SU-DHL-6 (cell line): Measurements from ENCODE around the gene HERC3.

Experiments
- H2AFZ ChIP-seq: fragments of 200-600 bp; sonication (generic); 2 replicates; pipeline ENCODE4 v1.6.1; 2014; ENCODE audit warnings: low read depth, mild to moderate bottlenecking, moderate library complexity, mixed read lengths, antibody characterized with exemption, low read length; ENCODE audit not compliant: severe bottlenecking
- H3F3A ChIP-seq: fragments of 200-600 bp; shearing (Covaris generic); 2 replicates; pipeline ENCODE4 v1.6.0; 2016; ENCODE audit warnings: antibody characterized with exemption, mild to moderate bottlenecking; ENCODE audit not compliant: insufficient read depth
- H3K27ac ChIP-seq: fragments of 200-600 bp; sonication (generic); 2 replicates; pipeline ENCODE4 v1.5.1; 2016; ENCODE audit warnings: low read depth, mild to moderate bottlenecking, low read length, moderate library complexity, mixed read lengths
- H3K27me3 ChIP-seq: fragments of 200-600 bp; sonication (generic), shearing (Covaris generic); 2 replicates; pipeline ENCODE4 v1.6.0; 2014; ENCODE audit warnings: mild to moderate bottlenecking, low read length
- H3K36me3 ChIP-seq: fragments of 200-600 bp; sonication (generic); 2 replicates; pipeline ENCODE4 v1.6.1; 2014; ENCODE audit warnings: mild to moderate bottlenecking, low read length, mixed read lengths
- H3K4me2 ChIP-seq: fragments of 300-600, 200-600 bp; shearing (Covaris generic), sonication (generic); 2 replicates; pipeline ENCODE4 v1.6.0; 2014; ENCODE audit warnings: low read length, low read depth, mild to moderate bottlenecking; ENCODE audit not compliant: poor library complexity, severe bottlenecking
- H3K4me3 ChIP-seq: fragments of 200-600 bp; sonication (generic); 2 replicates; pipeline ENCODE4 v1.5.1; 2014; ENCODE audit warnings: antibody characterized with exemption, low read length, mild to moderate bottlenecking, mixed read lengths; ENCODE audit not compliant: insufficient read depth, poor library complexity, severe bottlenecking
- H3K79me2 ChIP-seq: fragments of 200-600 bp; sonication (generic); 2 replicates; pipeline ENCODE4 v1.6.1; 2014; ENCODE audit warnings: mild to moderate bottlenecking, low read length, moderate library complexity; ENCODE audit not compliant: insufficient read depth
- H3K9ac ChIP-seq: fragments of 200-600 bp; sonication (generic); 2 replicates; pipeline ENCODE4 v1.7.0; 2014; ENCODE audit warnings: mild to moderate bottlenecking, low read length
- H3K9me2 ChIP-seq: fragments of 200-600 bp; sonication (generic); replicated peaks from 2 replicates; pipeline ENCODE4 v1.6.1; 2014; ENCODE audit warnings: low read length; ENCODE audit not compliant: insufficient read depth
- H3K9me3 ChIP-seq: fragments of 200-600 bp; sonication (generic); 2 replicates; pipeline ENCODE4 v1.6.1; 2014; ENCODE audit warnings: low read length, mixed read lengths; ENCODE audit not compliant: insufficient read depth
- H4K20me1 ChIP-seq: fragments of 200-600 bp; sonication (generic); 2 replicates; pipeline ENCODE4 v1.6.1; 2014; ENCODE audit warnings: low read depth, mild to moderate bottlenecking, antibody characterized with exemption, low read length, moderate library complexity, mixed read lengths
- CTCF ChIP-seq: fragments of 200-600 bp; sonication (generic); IDR thresholded peaks from one replicate; pipeline ENCODE4 v1.5.1; 2017; ENCODE audit warnings: antibody characterized with exemption, mild to moderate bottlenecking, low read length, moderate library complexity; ENCODE audit not compliant: insufficient read depth, poor library complexity, severe bottlenecking
- EZH2phosphoT487 ChIP-seq: fragments of 200-600 bp; sonication (generic), shearing (Covaris generic); conservative IDR thresholded peaks from 2 replicates; pipeline ENCODE4 v1.6.1; 2018; ENCODE audit warnings: mild to moderate bottlenecking, antibody characterized with exemption, low read length, moderate library complexity, mixed read lengths

The HERC3 gene

GRCh38 chr4:88597970-88598660 lies 5.8 kb downstream of the HERC3 start:
- no peaks in the 10 kb centered on the region for H3K9me3 ChIP-seq
- no peaks in the 10 kb centered on the region for H3K9me2 ChIP-seq
- no peaks in the 10 kb centered on the region for H3K27me3 ChIP-seq
- no peak overlapping the region for H3K4me2 ChIP-seq
- H3K4me3 ChIP-seq: no peak overlapping the region
- H3K27ac ChIP-seq: no peak overlapping the region
- TF ChIP-seq CTCF (no peak), EZH2phosphoT487 (no peak)
- no peak overlapping the region for H3K9ac ChIP-seq
- no peaks in the 10 kb centered on the region for H4K20me1 ChIP-seq
- H3K79me2 ChIP-seq: no peaks in the 10 kb centered on the region
- no peaks in the 10 kb centered on the region for H3K36me3 ChIP-seq
- H3F3A ChIP-seq: no peaks in the 10 kb centered on the region
- H2AFZ ChIP-seq: no peak overlapping the region

GRCh38 chr4:88599298-88599697 lies 7.0 kb downstream of the HERC3 start:
- no peak overlapping the region for H3K9ac ChIP-seq
- H3K9me2 ChIP-seq: no peaks in the 10 kb centered on the region
- no peaks in the 10 kb centered on the region for H3K9me3 ChIP-seq
- no peaks in the 10 kb centered on the region for H3K79me2 ChIP-seq
- TF ChIP-seq EZH2phosphoT487 (no peak), CTCF (no peak)
- no peaks in the 10 kb centered on the region for H4K20me1 ChIP-seq
- no peaks in the 10 kb centered on the region for H3F3A ChIP-seq
- H3K4me3 ChIP-seq: no peak overlapping the region
- H3K36me3 ChIP-seq: no peaks in the 10 kb centered on the region
- H3K4me2 ChIP-seq: no peak overlapping the region
- no peaks in the 10 kb centered on the region for H3K27me3 ChIP-seq
- H2AFZ ChIP-seq: no peak overlapping the region
- no peak overlapping the region for H3K27ac ChIP-seq

- Histone ChIP-seq H3K9me2 (no peaks in the 10 kb centered on the region), H3K27me3 (no peaks in the 10 kb centered on the region), H3K9me3 (no peaks in the 10 kb centered on the region), H3K79me2 (no peaks in the 10 kb centered on the region), H4K20me1 (no peaks in the 10 kb centered on the region), H2AFZ (no peak overlapping the region), H3K9ac (no peak overlapping the region), H3K36me3 (no peaks in the 10 kb centered on the region), H3K4me3 (no peak overlapping the region), H3K27ac (no peak overlapping the region), H3K4me2 (no peak overlapping the region), H3F3A (no peaks in the 10 kb centered on the region)
- TF ChIP-seq EZH2phosphoT487: no peak
- TF ChIP-seq CTCF: no peak
Observed at GRCh38 chr4:88599714-88600113, 7.4 kb downstream of the HERC3 start.
